ENCODE data around the gene CACNA1C.
"Not testable (repeated sequence)": the region's sequence is repeated elsewhere in the genome, so short reads cannot be mapped to it uniquely, and the experiment has no call there.

The CACNA1C gene

DNA sequence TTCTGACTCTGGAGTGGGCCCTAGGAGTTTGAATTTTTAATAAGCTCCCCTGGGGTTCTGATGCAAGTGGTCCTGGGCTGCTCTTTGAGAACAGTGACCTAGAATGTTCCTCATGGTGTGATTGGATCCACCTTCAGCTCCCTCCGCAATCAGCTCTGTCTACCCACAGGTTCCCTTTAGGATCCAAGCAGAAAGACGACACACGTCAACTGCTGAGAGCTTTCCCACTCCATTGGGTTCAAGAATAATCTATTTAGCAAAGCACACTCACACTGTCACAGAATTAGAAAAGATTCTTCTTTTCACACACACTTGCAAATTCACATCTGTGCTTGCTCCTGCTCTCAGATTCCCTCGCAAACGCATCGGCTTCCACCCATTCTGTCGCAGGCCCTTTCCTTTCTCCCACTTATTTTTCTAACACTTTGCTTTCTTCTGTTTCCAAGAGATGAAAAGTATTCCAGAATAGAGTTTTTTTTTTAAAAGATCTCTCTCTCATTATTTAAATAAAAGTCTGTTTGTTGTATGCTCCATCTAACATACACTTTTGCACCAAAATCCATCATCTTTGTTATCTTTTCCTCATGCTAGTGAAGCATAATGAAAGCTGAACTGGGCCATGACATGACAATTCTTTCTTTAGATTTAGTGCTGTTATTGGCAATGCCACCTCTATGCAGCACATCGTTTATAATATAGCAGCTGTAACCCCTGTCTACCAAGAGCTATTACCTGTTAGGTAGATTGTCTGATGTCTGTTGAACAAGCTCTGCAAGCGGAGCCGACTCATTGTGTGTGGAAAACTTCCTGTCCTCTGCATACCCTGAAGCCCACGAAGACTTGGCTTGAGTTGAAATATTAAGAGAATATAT is 73.1 kb downstream of the CACNA1C start:
- H3K27ac ChIP-seq, result no peak overlapping the region
- TF ChIP-seq, protein P1, sequence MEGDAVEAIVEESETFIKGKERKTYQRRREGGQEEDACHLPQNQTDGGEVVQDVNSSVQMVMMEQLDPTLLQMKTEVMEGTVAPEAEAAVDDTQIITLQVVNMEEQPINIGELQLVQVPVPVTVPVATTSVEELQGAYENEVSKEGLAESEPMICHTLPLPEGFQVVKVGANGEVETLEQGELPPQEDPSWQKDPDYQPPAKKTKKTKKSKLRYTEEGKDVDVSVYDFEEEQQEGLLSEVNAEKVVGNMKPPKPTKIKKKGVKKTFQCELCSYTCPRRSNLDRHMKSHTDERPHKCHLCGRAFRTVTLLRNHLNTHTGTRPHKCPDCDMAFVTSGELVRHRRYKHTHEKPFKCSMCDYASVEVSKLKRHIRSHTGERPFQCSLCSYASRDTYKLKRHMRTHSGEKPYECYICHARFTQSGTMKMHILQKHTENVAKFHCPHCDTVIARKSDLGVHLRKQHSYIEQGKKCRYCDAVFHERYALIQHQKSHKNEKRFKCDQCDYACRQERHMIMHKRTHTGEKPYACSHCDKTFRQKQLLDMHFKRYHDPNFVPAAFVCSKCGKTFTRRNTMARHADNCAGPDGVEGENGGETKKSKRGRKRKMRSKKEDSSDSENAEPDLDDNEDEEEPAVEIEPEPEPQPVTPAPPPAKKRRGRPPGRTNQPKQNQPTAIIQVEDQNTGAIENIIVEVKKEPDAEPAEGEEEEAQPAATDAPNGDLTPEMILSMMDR (conservative IDR thresholded peaks at IDR 0.05; ENCODE audit: low read depth), result no peak
- ChIA-PET POLR2A (ENCODE audit: low non-redundant PET) (no interaction called here), CTCF (interaction anchor here (0.5 kb wide), 1 partner anchor 305 kb away, joined by 3 read pairs; no protein-coding TSS in a partner anchor)
- no peak for DNase-seq (ENCODE audit: low spot score)

DNA sequence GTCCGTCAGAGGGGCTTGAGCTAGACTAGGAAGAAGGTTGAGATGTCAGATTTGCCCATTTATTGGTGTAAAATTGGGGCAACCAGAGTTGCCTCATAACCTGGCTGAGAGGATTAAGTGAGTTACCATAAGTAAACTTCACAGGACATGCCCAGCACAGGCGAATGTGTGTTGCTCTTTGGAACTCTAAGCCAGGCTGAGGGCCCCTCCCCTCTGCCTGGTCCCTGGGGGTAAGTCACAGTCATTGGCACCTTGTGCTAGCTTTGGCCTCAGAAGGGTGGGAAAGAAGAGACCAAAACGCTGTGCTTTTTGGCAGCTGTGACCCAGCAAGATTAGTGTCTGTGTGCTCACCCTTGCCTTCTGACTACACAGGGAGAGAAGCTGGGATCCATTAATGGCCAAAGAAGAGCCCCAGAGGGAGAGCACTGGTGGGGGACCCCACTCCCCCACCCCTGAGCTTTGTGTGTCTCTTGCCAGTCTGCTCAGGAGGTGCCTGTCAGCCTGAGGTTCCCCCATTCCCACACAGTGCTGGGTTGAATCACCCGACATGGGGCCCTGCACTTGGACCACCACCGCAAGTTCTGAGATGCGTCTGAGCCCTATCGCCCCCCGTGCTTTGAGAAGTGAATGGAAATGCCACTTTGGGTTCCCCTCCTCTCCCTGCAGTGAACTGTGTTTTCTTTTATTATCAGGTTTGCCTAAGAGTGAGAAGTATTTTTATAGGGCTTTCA is 74.1 kb downstream of the CACNA1C start:
- no peak overlapping the region for H3K27ac ChIP-seq
- ChIA-PET CTCF (no interaction called here), POLR2A (ENCODE audit: low non-redundant PET) (no interaction called here)
- TF ChIP-seq, protein P1 (conservative IDR thresholded peaks at IDR 0.05; ENCODE audit: low read depth), result no peak
- no peak for DNase-seq (ENCODE audit: low spot score)

DNA sequence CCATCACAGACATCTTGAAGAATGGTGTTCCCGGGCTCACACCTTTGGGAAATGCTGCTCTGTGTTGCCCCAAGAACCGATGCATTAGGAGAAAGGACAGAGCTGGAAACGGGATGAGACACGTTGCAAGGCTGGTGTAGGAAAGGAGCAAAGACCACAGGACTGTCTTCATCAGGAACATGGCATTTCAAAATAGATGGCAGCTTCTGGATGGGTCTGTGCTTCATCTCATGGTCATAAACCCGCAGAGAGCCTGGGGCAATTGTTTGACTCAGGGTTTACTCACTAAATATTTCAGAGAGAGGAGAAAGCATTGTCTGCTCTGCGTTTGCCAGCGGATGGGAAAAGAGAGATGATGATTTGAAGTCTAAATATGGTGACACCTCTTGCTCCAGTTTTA is 76.3 kb downstream of the CACNA1C start:
- H3K27ac ChIP-seq, result no peak overlapping the region
- TF ChIP-seq, protein P1 (conservative IDR thresholded peaks at IDR 0.05; ENCODE audit: low read depth), result no peak
- DNase-seq (ENCODE audit: low spot score), result peak; percentile 87
- POLR2A ChIA-PET (ENCODE audit: low non-redundant PET), result interaction anchor here (0.7 kb wide), 1 partner anchor 266 kb away, joined by 4 read pairs; no protein-coding TSS in a partner anchor
- CTCF ChIA-PET, result interaction anchor here (0.5 kb wide), 1 partner anchor 9 kb away, joined by 3 read pairs; no protein-coding TSS in a partner anchor

DNA sequence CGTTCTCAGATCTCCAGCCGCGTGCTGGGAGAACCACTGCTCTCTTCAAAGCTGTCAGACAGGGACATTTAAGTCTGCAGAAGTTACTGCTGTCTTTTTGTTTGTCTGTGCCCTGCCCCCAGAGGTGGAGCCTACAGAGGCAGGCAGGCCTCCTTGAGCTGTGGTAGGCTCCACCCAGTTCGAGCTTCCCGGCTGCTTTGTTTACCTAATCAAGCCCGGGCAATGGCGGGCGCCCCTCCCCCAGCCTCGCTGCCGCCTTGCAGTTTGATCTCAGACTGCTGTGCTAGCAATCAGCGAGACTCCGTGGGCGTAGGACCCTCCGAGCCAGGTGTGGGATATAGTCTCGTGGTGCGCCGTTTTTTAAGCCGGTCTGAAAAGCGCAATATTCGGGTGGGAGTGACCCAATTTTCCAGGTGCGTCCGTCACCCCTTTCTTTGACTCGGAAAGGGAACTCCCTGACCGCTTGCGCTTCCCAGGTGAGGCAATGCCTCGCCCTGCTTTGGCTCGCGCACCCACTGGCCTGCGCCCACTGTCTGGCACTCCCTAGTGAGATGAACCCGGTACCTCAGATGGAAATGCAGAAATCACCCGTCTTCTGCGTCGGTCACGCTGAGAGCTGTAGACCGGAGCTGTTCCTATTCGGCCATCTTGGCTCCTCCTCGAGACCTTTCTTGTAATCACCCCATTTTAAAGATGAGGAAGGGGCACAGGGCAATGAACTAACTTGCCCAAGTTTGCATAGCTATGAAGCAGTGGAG is 83.1 kb downstream of the CACNA1C start:
- POLR2A ChIA-PET (ENCODE audit: low non-redundant PET); H3K27ac ChIP-seq; DNase-seq (ENCODE audit: low spot score); CTCF ChIA-PET: not testable (repeated sequence)

DNA sequence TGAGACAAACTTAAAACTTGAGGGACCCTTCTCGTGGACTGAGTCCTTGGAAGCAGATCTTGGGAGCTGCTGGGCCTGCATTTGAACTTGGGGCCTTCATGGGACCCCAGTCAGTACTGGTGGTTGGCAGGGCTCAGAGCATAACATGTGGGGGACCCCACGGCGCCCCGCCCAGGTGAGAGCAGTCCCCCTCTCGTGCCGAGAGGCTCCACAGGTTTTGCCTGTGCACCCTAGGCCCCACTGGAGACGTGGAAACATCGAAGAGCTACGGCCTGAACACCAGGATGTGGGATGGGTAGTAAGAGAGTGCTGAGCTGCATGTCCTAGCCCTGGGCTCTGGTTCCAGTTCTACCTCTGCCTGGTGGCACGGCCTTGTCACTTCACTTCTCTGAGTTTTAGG is 84.1 kb downstream of the CACNA1C start:
- DNase-seq (ENCODE audit: low spot score), result no peak
- TF ChIP-seq, protein P1 (conservative IDR thresholded peaks at IDR 0.05; ENCODE audit: low read depth), result no peak
- H3K27ac ChIP-seq, result no peak overlapping the region
- ChIA-PET CTCF (interaction anchor here (0.6 kb wide), 1 partner anchor 439 kb away, joined by 3 read pairs; no protein-coding TSS in a partner anchor), POLR2A (ENCODE audit: low non-redundant PET) (no interaction called here)

DNA sequence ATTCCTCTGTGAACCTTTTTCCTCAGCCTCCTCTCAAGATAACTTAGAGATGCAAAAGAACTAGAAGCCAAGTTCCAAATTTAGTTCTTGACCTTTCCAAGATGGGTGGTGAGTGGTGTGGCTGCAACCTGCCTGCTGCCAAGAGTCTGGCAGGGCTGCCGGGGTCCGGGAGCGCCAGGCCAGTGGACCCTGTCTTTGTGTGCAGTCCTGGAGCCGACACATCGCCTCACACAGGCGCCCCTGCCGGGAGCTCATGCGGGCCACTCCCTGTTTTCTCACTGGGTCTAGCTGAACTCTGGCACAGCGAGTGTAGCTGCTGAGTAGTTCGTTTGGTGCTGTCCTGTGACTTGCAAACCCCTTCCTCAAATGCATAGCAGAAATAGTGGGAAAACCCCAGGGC is 84.9 kb downstream of the CACNA1C start:
- TF ChIP-seq, protein P1 (conservative IDR thresholded peaks at IDR 0.05; ENCODE audit: low read depth), result no peak
- H3K27ac ChIP-seq, result no peak overlapping the region
- ChIA-PET POLR2A (ENCODE audit: low non-redundant PET) (no interaction called here), CTCF (interaction anchor here (0.7 kb wide), 2 partner anchors 9 to 852 kb away, joined by 3 read pairs; no protein-coding TSS in a partner anchor)
- no peak for DNase-seq (ENCODE audit: low spot score)

Data from RWPE1 (cell line).